Measurements from ENCODE around the gene TPPP2. TPM values are rescaled to one million over a fixed set of nuclear protein-coding genes. Genes with fewer than 3 reads are reported as not detected.

TPPP2 gene
- total and polyA plus RNA-seq, 4 donors, result 1.5 to 5.9 (median 1.6) TPM

DNA sequence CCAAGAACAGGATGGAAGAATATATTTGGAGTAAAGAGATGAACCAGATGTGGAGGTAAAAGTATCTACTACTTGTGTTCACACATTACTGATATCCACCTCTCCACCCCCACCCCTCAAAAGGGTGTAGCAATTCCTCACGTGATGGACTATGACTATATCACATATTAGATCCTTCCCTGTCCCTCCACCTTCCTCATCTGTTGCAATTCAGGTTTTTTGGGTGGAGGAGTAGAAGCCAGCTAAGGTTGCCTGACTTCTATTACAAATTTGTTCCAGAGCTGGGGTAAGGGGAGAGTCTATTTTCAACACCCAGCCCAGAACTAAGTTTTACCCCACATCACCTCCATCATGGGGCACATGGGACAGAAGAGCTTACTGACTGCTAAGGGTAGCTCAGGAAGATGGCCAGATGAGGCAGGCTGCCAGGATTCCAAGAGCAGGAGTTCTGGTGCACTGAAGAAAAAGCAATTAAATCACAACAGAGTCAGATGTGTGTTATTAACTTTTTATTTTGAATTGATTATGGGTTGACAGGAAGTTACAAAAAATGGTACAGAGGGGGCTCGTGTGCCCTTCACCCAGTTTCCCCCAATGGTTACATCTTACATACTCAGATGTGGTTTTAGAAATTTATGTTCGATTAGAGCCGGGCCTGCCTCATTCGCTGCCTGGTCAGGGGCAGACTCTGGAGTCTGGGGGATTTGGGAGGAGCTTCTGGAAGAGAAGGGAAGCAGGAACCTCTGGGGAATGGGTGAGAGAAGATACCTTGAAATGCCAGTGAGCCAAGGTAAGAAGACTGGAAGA lies 2.5 kb downstream of the TPPP2 start:
- H3K27ac ChIP-seq (ENCODE audit: low read depth in 1 of 2, low read length in 2 of 2), result no peak overlapping the region
- DNase-seq (ENCODE audit: low spot score), result no peak
- H3K36me3 ChIP-seq (ENCODE audit: control insufficient read depth in 4 of 4, insufficient read depth in 3 of 4, low read depth in 1 of 4, low read length in 3 of 4), result peaks cover 0 to 14% (median 3%) of the 10 kb centered on the region in 4 donors
- no peak overlapping the region for H3K9ac ChIP-seq (ENCODE audit: low read depth in 1 of 2, low read length in 2 of 2)
- H3K27me3 ChIP-seq (ENCODE audit: control insufficient read depth in 4 of 4, insufficient read depth in 4 of 4, low read length in 3 of 4), result no peaks in the 10 kb centered on the region
- peaks cover 0 to 3% (median 0%) of the 10 kb centered on the region in 4 donors for H3K4me1 ChIP-seq (ENCODE audit: control insufficient read depth in 4 of 4, insufficient read depth in 4 of 4, low read length in 3 of 4)
- 89% methylated on average over 5 of the region's 5 CpGs for WGBS
- TF ChIP-seq FOXA2 (IDR thresholded peaks at IDR 0.05), result no peak
- no peak for TF ChIP-seq HNF4G (IDR thresholded peaks at IDR 0.05)
- no peak for TF ChIP-seq SP1 (IDR thresholded peaks at IDR 0.05)
- no peak for TF ChIP-seq RAD21 (IDR thresholded peaks at IDR 0.05)
- TF ChIP-seq JUND (IDR thresholded peaks at IDR 0.05), result no peak
- TF ChIP-seq, protein P1, sequence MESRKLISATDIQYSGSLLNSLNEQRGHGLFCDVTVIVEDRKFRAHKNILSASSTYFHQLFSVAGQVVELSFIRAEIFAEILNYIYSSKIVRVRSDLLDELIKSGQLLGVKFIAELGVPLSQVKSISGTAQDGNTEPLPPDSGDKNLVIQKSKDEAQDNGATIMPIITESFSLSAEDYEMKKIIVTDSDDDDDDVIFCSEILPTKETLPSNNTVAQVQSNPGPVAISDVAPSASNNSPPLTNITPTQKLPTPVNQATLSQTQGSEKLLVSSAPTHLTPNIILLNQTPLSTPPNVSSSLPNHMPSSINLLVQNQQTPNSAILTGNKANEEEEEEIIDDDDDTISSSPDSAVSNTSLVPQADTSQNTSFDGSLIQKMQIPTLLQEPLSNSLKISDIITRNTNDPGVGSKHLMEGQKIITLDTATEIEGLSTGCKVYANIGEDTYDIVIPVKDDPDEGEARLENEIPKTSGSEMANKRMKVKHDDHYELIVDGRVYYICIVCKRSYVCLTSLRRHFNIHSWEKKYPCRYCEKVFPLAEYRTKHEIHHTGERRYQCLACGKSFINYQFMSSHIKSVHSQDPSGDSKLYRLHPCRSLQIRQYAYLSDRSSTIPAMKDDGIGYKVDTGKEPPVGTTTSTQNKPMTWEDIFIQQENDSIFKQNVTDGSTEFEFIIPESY (IDR thresholded peaks at IDR 0.05), result no peak
- TF ChIP-seq, protein P2, sequence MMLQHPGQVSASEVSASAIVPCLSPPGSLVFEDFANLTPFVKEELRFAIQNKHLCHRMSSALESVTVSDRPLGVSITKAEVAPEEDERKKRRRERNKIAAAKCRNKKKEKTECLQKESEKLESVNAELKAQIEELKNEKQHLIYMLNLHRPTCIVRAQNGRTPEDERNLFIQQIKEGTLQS (IDR thresholded peaks at IDR 0.05), result no peak
- TF ChIP-seq, protein P3, sequence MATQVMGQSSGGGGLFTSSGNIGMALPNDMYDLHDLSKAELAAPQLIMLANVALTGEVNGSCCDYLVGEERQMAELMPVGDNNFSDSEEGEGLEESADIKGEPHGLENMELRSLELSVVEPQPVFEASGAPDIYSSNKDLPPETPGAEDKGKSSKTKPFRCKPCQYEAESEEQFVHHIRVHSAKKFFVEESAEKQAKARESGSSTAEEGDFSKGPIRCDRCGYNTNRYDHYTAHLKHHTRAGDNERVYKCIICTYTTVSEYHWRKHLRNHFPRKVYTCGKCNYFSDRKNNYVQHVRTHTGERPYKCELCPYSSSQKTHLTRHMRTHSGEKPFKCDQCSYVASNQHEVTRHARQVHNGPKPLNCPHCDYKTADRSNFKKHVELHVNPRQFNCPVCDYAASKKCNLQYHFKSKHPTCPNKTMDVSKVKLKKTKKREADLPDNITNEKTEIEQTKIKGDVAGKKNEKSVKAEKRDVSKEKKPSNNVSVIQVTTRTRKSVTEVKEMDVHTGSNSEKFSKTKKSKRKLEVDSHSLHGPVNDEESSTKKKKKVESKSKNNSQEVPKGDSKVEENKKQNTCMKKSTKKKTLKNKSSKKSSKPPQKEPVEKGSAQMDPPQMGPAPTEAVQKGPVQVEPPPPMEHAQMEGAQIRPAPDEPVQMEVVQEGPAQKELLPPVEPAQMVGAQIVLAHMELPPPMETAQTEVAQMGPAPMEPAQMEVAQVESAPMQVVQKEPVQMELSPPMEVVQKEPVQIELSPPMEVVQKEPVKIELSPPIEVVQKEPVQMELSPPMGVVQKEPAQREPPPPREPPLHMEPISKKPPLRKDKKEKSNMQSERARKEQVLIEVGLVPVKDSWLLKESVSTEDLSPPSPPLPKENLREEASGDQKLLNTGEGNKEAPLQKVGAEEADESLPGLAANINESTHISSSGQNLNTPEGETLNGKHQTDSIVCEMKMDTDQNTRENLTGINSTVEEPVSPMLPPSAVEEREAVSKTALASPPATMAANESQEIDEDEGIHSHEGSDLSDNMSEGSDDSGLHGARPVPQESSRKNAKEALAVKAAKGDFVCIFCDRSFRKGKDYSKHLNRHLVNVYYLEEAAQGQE (IDR thresholded peaks at IDR 0.05), result no peak
- TF ChIP-seq FOXA1 (IDR thresholded peaks at IDR 0.05), result no peak
- no peaks in the 10 kb centered on the region for H3K9me3 ChIP-seq (ENCODE audit: control insufficient read depth in 4 of 4, low read length in 3 of 4)
- no peak overlapping the region for H3K4me3 ChIP-seq (ENCODE audit: low read depth in 1 of 3, low read length in 3 of 3)

DNA sequence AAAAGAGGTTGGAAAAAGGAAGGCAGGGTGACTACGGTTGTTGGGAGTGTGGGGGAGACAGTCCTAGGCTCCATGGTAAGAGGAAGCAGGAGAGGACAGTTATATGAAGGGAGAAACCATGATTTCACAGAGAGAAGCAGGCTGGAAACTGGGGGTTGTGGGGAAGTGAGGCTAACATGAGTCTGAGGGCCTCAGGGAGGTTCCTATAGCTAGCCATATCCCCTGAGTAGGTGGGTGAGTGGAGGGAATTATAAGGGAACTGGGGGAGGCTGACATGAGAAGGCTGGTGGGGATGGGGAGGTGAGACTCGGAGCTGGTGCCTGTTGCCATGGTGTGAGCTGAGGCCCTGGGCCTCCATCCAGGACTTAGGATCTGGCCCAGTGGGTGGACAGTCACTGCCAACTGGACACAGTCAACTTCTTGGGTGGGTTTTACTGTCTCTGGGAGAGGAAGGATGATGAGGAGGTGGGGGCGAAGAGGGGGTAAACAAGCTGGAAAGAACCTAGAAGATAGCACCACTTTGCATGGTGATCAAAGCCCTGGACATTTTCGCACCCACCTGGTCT lies 3.2 kb downstream of the TPPP2 start:
- no peak overlapping the region for H3K4me3 ChIP-seq (ENCODE audit: low read depth in 1 of 3, low read length in 3 of 3)
- DNase-seq (ENCODE audit: low spot score), result no peak
- H3K27ac ChIP-seq (ENCODE audit: low read depth in 1 of 2, low read length in 2 of 2), result no peak overlapping the region
- WGBS, result 82% methylated on average over 4 of the region's 4 CpGs
- H3K9me3 ChIP-seq (ENCODE audit: control insufficient read depth in 4 of 4, low read length in 3 of 4), result no peaks in the 10 kb centered on the region
- H3K36me3 ChIP-seq (ENCODE audit: control insufficient read depth in 4 of 4, insufficient read depth in 3 of 4, low read depth in 1 of 4, low read length in 3 of 4), result peaks cover 0 to 14% (median 3%) of the 10 kb centered on the region in 4 donors
- TF ChIP-seq, protein P2 (IDR thresholded peaks at IDR 0.05), result no peak
- TF ChIP-seq YY1 (IDR thresholded peaks at IDR 0.05), result no peak
- TF ChIP-seq, protein P4, sequence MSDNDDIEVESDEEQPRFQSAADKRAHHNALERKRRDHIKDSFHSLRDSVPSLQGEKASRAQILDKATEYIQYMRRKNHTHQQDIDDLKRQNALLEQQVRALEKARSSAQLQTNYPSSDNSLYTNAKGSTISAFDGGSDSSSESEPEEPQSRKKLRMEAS (IDR thresholded peaks at IDR 0.05), result no peak
- no peak for TF ChIP-seq FOXA1 (IDR thresholded peaks at IDR 0.05)
- peaks cover 0 to 10% (median 3%) of the 10 kb centered on the region in 4 donors for H3K4me1 ChIP-seq (ENCODE audit: control insufficient read depth in 4 of 4, insufficient read depth in 4 of 4, low read length in 3 of 4)
- no peak overlapping the region for H3K9ac ChIP-seq (ENCODE audit: low read depth in 1 of 2, low read length in 2 of 2)
- H3K27me3 ChIP-seq (ENCODE audit: control insufficient read depth in 4 of 4, insufficient read depth in 4 of 4, low read length in 3 of 4), result no peaks in the 10 kb centered on the region

All from liver (tissue), 9 donors.